HG03039 (cell line): ENCODE data around the gene ZNF148.
"Not testable (repeated sequence)": the region's sequence is repeated elsewhere in the genome, so short reads cannot be mapped to it uniquely, and the experiment has no call there.

Source experiments
- ATAC-seq: cut with Tn5 transposase; IDR thresholded peaks from one replicate; pipeline ENCODE4 v1.9.1; 2021; ENCODE audit warnings: mild to moderate bottlenecking, moderate library complexity; ENCODE audit not compliant: unreplicated experiment

ZNF148 gene

DNA sequence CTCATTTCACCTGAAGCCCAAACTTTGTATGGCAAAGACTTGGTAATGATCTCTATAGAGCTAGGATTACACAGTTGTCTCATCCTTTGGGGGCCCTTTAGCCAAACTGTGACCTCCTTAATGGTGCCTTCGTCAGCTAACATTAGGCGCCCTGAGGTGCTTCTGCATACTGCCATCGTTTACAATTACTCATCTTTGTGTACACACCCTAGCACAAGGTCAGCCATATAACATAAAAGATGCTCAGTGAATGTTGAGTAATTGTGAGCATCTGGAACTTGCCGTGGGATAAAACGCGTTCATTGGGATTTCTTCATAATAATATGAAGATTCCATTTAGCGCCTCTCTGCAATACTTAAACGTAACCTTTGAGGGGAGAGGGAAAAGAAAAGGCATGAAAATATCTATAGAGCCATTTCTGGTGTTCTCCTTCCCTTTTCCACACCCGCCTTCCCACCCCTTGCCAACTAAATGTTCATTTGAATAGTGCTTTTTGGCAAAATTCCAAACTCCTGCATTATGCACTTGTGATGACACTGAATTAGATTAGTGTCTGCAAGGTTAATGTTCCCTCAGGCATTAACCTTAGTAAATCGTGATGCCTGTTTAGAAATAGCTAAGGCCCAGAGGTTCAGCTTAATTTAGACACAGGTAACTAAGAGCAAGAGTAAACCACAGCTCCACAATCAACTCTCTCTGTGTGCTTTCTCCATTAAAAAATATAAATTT, 990 bp upstream of the ZNF148 start:
- no peak for ATAC-seq

- ATAC-seq: peak; percentile 13
These were observed 577 bp downstream of the ZNF148 start for GRCh38 chr3:125374501-125374995.

DNA sequence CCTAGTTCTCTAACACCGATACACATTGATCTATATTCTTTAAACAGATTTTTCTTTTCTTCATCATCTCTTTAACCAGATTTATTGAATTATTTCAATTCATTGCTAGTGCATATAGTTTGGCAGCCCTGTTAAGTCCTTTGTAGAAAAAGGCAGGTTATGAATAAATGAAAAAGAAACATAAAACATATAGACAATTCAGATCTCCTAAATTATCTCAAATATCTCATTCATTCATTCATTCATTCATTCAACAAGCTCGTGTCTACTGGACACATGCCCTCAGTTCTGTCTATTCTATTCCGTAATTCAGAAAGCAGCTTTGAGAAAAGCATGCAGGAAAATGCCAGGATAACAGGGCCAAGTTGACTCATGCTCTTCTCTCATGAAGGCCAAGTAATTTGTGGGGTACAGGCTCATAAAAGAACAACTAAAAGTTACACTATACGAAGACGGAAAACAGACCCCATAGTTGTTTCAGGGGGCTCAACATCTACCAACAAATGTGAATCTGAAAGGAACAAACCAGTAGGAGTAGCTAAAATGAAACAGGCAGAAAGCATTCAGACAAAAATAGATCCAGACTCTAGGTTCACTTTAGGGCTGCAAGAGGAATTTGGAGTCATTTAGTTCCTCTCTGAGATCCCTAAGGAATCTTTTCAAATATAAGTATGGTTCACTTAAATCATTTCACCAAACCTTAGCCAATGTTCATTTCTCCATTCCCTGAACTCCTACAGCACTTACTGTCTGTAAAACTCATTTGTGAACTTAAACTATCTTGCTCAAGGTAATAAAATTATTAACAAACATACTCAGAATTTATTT, 7.5 kb downstream of the ZNF148 start:
- ATAC-seq: no peak

DNA sequence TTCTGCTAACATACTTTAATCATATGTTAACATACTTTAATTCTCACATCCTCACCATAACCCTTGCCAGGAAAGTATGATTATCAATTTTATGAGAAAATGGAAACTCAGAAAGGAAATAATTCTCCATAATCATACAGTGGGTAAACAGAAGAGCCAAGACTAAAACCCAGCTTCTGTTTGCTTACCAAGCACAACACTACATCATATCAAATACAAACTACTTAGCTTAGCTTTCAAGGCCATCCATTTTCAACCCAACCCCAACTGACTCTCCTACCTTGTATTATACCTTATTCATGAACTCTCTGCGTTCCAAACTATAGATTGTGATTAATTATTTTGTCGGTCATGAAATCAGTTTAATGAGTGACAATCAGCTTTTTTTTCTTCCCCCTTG, 9.0 kb downstream of the ZNF148 start:
- ATAC-seq: no peak

GRCh38 chr3:125359700-125360099, 15.4 kb downstream of the ZNF148 start:
- no peak for ATAC-seq

DNA sequence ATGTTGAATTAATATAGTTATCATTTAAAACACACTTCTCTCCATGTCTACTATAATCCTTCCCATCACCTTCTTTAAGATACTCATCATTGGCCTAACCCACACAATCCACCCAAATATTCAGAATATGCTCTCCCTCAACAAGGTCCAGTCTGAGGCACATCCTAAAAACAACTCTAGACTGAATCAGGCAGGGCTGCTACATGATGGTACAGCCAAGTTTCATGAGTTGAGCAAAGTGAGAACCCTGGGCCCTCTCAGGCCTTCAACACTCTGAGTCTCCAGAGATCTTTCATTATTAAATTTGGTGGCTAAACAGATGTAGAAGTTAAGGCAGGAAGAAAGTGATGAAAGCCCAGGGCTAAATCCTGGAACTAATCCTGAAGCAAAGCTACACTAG, 16.2 kb downstream of the ZNF148 start:
- ATAC-seq: no peak

DNA sequence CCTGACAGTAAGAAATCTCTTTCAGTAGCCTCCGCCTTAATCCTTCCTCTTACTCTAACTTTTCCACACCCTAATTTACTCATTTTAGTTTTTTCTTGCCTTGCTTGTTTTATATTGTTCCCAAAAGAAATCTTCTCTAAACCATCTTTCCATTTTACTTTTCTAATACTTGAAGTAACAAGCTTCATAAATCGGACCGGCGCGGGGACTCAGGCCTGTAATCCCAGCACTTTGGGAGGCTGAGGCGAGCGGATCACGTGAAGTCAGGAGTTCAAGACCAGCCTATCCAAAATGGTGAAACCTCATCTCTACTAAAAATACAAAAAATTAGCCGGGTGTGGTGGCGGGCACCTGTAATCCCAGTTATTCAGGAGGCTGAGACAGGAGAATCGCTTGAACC, 17.3 kb downstream of the ZNF148 start:
- no peak for ATAC-seq

DNA sequence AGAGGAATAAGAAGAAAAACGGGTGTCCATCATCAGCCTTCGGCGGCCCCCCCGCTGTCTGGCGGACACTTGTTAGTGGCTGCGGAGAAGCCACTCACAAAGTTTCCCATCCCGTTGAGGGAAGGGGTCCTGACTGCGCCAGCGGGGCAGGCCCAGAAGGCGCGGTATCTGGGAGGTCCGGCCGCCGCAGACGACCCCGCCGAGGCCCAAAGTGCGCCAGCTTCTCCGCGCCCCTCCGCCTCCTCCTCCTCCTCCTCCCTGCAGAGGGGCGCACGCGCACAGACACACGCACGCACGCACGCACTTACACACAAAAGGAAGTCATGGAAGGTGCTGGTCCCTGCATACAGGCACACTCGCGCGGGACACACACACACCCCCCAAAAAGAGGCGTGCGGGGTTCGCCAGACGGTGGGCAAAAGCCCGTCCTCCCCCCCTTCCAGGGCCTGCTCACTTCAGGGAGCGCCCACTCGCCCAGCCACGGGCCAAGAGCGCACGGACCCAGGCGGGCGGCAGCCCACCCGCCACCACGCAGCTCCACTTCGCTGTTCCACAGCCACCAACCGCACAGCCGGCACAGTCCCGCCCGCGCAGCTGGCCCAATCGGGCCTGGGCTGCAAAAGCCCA, 18.0 kb downstream of the ZNF148 start:
- peak; percentile 48 for ATAC-seq

DNA sequence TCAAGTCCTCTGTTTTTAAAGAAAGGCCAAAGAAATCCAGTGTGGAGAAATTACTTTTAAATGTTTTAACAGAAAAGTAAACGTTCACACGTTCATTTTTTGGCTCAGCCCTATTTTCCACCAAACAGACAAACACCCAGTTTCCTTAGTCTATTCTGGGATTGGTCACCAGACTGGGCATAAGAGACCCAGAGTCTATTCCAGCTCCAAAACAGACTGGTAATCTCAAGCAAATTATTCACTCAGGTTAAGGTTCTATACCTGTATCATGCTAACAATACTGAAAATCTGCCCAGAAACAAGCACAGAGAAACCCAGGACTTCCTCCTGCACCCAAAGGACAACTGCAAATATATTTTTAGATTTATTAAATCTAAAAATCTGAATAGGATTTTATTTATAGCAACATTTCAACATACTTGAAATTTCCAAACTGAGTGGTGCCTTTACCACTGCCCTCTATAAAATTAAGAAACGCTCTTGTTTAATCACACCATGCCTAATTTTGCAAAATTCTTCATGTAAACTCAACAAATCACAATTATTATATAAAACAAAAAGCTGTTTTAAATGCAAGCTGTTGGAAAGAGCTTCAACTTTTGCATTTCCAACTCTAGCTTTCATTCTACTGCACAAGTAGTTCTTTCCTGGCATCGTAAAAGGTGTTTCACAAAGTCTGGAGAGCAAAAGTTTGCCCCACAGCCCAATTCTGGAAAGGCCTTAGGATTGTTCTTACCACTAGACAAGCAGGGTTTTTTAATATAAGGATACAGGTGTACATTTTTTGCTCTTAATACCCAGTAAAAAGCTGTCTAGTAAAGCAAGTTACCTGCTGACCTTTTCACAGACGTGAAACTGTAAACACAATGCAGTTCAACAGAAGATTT, 18.7 kb downstream of the ZNF148 start:
- peak; percentile 6 for ATAC-seq

- no peak for ATAC-seq
These were observed 21.5 kb downstream of the ZNF148 start for GRCh38 chr3:125353659-125354058.

DNA sequence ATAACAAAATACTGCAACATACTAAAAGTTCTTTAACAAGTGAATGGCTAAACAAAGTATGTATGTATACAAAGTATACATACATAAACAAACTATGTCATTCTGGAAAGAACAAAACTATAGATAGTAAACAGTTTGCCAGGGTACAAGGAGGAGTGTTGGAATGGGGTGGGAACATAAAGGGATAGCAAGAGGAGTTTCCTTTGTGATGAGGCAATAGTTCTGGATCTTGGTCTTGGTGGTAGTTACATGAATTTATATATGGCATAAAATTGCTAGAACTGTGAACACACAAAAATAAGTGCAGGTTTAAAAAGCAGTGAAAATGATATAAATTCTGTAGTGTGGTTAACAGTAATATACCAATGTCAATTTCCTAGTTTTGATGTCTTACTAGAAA, 22.0 kb downstream of the ZNF148 start:
- no peak for ATAC-seq

GRCh38 chr3:125351814-125352456, 23.2 kb downstream of the ZNF148 start:
- no peak for ATAC-seq

- ATAC-seq: no peak
These were observed 24.0 kb downstream of the ZNF148 start for GRCh38 chr3:125351152-125351551.

GRCh38 chr3:125350597-125350996, 24.5 kb downstream of the ZNF148 start:
- ATAC-seq: no peak

DNA sequence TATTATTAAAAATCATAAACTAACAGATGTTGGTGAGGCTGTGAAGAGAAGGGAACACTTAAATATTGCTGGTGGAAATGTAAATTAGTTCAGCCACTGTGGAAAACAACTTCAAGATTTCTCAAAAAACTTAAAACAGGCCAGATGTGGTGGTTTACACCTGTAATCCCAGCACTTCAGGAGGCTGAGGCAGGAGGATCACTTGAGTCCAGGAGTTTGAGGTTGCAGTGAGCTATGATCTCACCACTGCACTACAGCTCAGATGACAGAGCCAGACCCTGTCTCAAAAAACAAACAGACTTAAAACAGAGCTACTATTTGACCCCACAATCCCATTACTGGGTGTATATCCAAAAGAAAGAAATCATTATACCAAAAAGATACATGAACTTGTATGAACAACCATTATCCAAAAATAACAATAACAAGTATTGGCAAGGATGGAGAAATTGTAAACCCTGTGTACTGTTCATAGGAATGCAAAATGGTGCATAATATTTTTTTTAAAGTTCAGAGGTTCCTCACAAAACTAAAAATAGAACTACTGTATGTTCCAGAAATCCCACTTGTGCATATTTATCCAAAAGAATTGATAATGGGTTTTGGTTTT, 25.5 kb downstream of the ZNF148 start:
- ATAC-seq: no peak

DNA sequence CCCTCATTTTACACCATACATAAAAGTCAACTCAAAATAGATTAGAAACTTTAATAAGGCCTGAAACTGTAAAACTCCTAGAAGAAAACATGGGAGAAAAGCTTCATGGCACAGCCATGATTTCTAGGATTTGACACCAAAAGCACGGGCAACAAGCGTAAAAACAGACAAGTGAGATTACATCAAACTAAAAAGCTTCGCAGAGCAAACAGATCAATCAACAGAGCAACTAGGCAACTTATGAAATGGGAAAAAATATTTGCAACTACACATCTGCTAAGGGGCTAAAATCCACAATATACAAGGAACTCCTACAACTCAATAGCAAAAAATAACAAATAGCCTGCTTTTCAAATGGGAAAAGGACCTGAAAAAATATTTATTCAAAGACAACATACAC, 26.1 kb downstream of the ZNF148 start:
- no peak for ATAC-seq

DNA sequence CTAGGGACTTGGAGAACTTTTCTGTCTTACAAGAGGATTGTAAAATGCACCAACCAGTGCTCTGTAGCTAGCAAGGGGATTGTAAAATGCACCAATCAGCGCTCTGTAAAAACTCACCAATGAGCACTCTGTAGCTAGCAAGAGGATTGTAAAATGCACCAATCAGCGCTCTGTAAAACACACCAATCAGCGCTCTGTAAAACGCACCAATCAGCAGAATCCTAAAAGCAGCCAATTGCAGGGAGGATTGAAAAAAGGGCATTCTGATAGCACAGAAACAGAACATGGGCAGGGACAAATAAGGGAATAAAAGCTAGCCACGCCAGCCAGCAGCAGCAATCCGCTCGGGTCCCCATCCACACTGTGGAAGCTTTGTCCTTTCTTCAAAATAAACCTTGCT, 31.8 kb downstream of the ZNF148 start:
- ATAC-seq: not testable (repeated sequence)

DNA sequence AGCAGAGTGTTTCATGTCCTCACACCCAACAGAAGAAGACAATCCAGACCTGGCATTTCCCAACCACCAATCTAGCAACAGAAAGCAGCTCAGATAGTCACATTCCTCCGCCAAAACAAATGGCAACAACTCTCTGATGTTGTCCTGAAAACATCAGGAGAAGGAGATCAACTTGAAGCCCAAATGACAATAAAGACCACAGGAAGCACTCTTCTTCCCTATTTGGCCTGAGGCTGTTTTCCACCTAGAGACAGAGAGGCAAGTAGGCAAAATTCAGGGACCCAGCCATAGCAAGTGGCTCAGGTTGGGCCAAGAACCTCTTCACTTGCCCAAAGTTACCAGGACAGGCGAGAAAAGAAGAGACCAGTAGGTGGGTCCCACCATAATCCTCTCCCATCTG, 35.0 kb downstream of the ZNF148 start:
- no peak for ATAC-seq

- no peak for ATAC-seq
These were observed 37.6 kb downstream of the ZNF148 start for GRCh38 chr3:125337506-125337905.
